Right lobe of liver (tissue), 6 donors: ENCODE measurements around the gene RLF. TPM values are rescaled to one million over a fixed set of nuclear protein-coding genes. Genes with fewer than 3 reads are reported as not detected.

ENCODE experiments used
- ATAC-seq, 4 donors: fragments of 200-7000 bp; cut with Tn5 transposase; one replicate each; pipeline ENCODE4 v1.9.1; 2020; ENCODE audit warnings: mild to moderate bottlenecking in 4 of 4, moderate library complexity in 4 of 4
- DNase-seq, 3 donors: peaks; one replicate each; pipeline ENCODE4 v3.0.0-alpha.2; 2020
- H3K27ac ChIP-seq, 3 donors: fragments of 200-600 bp; one replicate each; pipeline ENCODE4 v1.8.0; 2022
- H3K27me3 ChIP-seq, 2 donors: fragments of 200-600 bp; one replicate each; pipeline ENCODE4 v1.8.0; 2022
- H3K36me3 ChIP-seq, 4 donors: fragments of 200-600 bp; sonication (generic) in 1 of 4; one replicate each; pipeline versions ENCODE4 v1.5.1 to v1.8.0; 2017 to 2022; ENCODE audit warnings: control low read depth in 1 of 4
- H3K4me1 ChIP-seq, 4 donors: fragments of 200-600 bp; sonication (generic) in 1 of 4; one replicate each; pipeline versions ENCODE4 v1.5.1 to v1.8.0; 2017 to 2022; ENCODE audit warnings: control low read depth in 1 of 4
- H3K4me3 ChIP-seq, 3 donors: fragments of 200-600 bp; one replicate each; pipeline ENCODE4 v1.8.0; 2022
- H3K9me3 ChIP-seq, 4 donors: fragments of 200-600 bp; sonication (generic) in 1 of 4; one replicate each; pipeline versions ENCODE4 v1.5.1 to v1.8.0; 2017 to 2022; ENCODE audit warnings: control low read depth in 1 of 4
- POLR2A ChIP-seq: fragments of 450-650 bp; IDR thresholded peaks from one replicate; pipeline ENCODE4 v1.6.1; 2017; ENCODE audit warnings: antibody characterized with exemption, mild to moderate bottlenecking
- WGBS: methylation state at CpG from one replicate; pipeline ENCODE4 v1.1.6; 2018; ENCODE audit warnings: low coverage, low lambda C conversion rate; ENCODE audit not compliant: insufficient coverage; ENCODE audit errors: missing lambda C conversion rate; 5-methylcytosine and 5-hydroxymethylcytosine counted together
- intact Hi-C, 2 donors: fragments of 100-400 bp; cut with DNase I; formaldehyde crosslinking; loops; one replicate each; pipeline versions ENCODE4 v1.11.2 to v1.14.1; 2022
- total RNA-seq, 6 experiments: library from RNA; depleted of rRNA in 2 of 6; stranded (reverse); fragments of >200 nt in 2 of 6; fragmentation: NEBNext Ultra II Directional in 3 of 6; extraction: Animal tissue kit (Norgen Biotek cat#: 25700) in 3 of 6; gene quantifications; one replicate each; pipeline versions ENCODE4 v1.1.0 to v1.2.4, GENCODE V29; 2016 to 2023
- TF ChIP-seq, protein P1 (sequence below), 4 donors: fragments of 200-600 bp in 3 of 4; fragments of 450-650 bp in 1 of 4; IDR thresholded peaks; one replicate each; pipeline versions ENCODE4 v1.5.1 to v1.8.0; 2016 to 2022; ENCODE audit warnings: antibody characterized with exemption in 4 of 4, mild to moderate bottlenecking in 2 of 4
- donor health status: DM: no; HTN: yes; CAD: no.
- donor health status: DM: no; HTN: no; CAD: no.
- donor health status: DM: no; HTN: no; CAD: no.
- donor health status: DM: no; HTN: yes; CAD: no.
- donor health status: DM: no; HTN: yes; CAD: no.

Gene RLF
- total RNA-seq, 6 experiments from 2014 or later: 4.6 to 12.3 (median 6.0) TPM

DNA sequence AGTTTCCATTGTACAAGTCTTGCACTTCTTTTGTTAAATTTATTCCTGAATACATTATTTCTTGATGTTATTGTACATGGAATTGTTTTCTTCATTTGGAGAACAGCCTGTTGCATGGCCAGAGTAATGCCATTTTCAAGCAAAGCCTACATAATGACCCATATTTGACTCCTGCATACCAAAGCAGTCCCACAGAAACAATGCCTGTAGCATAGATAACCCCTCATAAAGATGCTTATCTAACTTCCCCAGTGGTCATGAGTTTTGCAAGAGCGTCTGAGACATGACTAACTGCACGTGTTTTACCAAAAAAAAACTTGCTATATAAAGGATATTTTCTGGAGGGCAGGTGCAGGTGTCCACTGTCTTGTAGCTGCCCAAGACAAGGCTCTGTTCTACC lies 30.3 kb upstream of the RLF start:
- H3K27me3 ChIP-seq: peaks cover 0 to 8% of the 10 kb centered on the region in 2 donors
- H3K4me1 ChIP-seq: peaks cover 0 to 5% (median 0%) of the 10 kb centered on the region in 4 donors
- H3K9me3 ChIP-seq: no peaks in the 10 kb centered on the region
- no peak overlapping the region for H3K27ac ChIP-seq
- intact Hi-C loops: no loop called here
- 21% methylated on average over 2 of the region's 2 CpGs for WGBS
- ATAC-seq: no peak
- H3K36me3 ChIP-seq: no peaks in the 10 kb centered on the region
- DNase-seq: no peak
- no peak overlapping the region for H3K4me3 ChIP-seq
- TF ChIP-seq, protein P1, sequence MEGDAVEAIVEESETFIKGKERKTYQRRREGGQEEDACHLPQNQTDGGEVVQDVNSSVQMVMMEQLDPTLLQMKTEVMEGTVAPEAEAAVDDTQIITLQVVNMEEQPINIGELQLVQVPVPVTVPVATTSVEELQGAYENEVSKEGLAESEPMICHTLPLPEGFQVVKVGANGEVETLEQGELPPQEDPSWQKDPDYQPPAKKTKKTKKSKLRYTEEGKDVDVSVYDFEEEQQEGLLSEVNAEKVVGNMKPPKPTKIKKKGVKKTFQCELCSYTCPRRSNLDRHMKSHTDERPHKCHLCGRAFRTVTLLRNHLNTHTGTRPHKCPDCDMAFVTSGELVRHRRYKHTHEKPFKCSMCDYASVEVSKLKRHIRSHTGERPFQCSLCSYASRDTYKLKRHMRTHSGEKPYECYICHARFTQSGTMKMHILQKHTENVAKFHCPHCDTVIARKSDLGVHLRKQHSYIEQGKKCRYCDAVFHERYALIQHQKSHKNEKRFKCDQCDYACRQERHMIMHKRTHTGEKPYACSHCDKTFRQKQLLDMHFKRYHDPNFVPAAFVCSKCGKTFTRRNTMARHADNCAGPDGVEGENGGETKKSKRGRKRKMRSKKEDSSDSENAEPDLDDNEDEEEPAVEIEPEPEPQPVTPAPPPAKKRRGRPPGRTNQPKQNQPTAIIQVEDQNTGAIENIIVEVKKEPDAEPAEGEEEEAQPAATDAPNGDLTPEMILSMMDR (IDR thresholded peaks at IDR 0.05): no peak
- no peak for TF ChIP-seq POLR2A

DNA sequence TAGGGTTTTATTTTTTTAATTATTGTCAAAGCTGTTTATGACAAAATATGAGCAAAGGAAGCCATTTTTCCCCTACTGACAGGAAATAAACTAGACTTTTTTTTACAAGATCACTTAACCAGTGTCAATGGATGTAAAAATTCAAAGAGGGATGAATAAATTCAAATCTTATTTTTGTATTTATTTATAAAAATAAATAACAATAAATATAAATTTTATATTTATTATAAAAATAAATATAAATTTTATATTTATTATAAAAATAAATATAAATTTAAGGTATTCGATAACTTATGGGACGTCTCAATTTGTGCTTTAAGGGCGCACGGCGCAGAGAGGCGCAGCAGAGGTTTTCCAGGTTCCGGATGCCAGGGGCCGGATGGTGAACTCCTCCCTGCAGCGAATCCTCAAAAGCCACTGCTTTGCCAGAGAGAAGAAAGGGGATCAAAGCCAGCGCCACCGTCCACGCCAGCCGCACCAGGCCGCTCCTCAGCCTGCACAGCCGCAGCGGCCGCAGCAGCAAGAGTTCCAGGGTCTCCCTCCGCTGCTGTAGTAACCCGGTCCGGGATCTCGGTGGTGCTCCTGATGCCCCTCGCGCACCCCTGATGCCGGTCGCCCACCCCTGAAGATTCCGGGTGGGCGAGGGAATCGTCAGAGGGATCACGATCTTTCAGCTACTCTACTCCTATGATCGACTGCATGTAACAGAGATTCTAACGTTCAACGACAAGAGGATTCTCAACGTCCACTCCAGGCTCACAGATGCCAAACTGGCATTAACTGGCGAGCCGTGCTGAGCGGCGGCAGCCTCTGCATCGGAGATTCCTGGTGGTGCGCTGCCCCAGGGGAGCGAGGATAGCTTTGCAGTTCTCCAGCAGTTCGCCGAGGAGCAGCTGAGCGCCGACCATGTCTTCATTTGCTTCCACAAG lies 28.5 kb upstream of the RLF start:
- TF ChIP-seq, protein P1 (IDR thresholded peaks at IDR 0.05): no peak
- Histone ChIP-seq H3K27ac (no peak overlapping the region), H3K36me3 (no peaks in the 10 kb centered on the region), H3K27me3 (peaks cover 0 to 8% of the 10 kb centered on the region in 2 donors), H3K9me3 (no peaks in the 10 kb centered on the region), H3K4me3 (no peak overlapping the region), H3K4me1 (peaks cover 0 to 5% (median 0%) of the 10 kb centered on the region in 4 donors)
- 38% methylated on average over 21 of the region's 44 CpGs for WGBS
- intact Hi-C loops: no loop called here
- DNase-seq (no peak), ATAC-seq (peak in 1 of 4 donors; percentile 20)

DNA sequence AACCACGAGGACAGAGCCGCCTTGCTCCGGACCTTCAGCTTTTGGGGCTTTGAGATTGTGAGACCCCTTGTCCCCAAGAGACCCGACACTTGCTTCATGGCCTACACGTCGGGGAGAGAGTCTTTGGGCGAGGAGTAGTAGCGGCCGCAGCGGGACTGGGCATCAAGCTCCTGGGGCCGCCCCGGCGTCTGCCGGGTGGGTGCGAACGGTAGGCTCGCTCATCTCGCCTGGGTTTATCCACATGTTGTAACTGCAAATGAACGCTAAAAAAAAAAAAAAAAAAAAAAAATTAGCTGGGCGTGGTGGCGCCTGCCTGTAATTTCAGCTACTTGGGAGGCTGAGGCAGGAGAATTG lies 27.9 kb upstream of the RLF start:
- H3K4me3 ChIP-seq: no peak overlapping the region
- intact Hi-C loops: no loop called here
- TF ChIP-seq, protein P1 (IDR thresholded peaks at IDR 0.05): no peak
- no peak for TF ChIP-seq POLR2A

DNA sequence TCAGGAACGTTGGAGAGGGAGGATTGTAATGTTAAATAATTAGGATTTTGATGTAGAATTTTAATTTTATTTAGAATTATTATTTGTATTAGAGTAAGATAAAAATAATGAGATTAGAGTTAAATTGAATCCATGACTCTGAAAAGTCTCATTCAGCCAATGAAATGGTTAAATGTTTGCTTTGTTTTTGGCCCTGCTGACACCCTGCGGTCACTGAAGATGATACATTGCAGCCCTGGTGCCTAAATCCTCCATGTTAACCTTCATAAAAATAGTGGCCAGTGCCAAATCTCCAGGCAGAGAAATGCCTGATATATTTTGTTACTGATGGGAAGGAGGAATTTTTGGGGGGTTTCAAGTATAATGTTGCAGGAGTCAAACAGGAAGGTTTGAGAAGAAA lies 27.3 kb upstream of the RLF start:
- Histone ChIP-seq H3K9me3 (no peaks in the 10 kb centered on the region), H3K4me1 (peaks cover 0 to 5% (median 0%) of the 10 kb centered on the region in 4 donors), H3K27ac (no peak overlapping the region), H3K36me3 (no peaks in the 10 kb centered on the region), H3K4me3 (no peak overlapping the region), H3K27me3 (peaks cover 0 to 8% of the 10 kb centered on the region in 2 donors)
- ATAC-seq (no peak), DNase-seq (no peak)
- intact Hi-C loops: no loop called here
- WGBS: 20% methylated on average over 2 of the region's 2 CpGs
- TF ChIP-seq, protein P1 (IDR thresholded peaks at IDR 0.05): no peak
- no peak for TF ChIP-seq POLR2A

More for the DNA sequence above, 27.9 kb upstream of the RLF start:
- no peaks in the 10 kb centered on the region for H3K36me3 ChIP-seq
- H3K9me3 ChIP-seq: no peaks in the 10 kb centered on the region
- ATAC-seq (no peak), DNase-seq (no peak)
- WGBS: 61% methylated on average over 8 of the region's 21 CpGs
- peaks cover 0 to 5% (median 0%) of the 10 kb centered on the region in 4 donors for H3K4me1 ChIP-seq
- peaks cover 0 to 8% of the 10 kb centered on the region in 2 donors for H3K27me3 ChIP-seq
- H3K27ac ChIP-seq: no peak overlapping the region
